ENCODE data around the gene THSD7A.
"Not testable (repeated sequence)": the region's sequence is repeated elsewhere in the genome, so short reads cannot be mapped to it uniquely, and the experiment has no call there.

THSD7A gene

DNA sequence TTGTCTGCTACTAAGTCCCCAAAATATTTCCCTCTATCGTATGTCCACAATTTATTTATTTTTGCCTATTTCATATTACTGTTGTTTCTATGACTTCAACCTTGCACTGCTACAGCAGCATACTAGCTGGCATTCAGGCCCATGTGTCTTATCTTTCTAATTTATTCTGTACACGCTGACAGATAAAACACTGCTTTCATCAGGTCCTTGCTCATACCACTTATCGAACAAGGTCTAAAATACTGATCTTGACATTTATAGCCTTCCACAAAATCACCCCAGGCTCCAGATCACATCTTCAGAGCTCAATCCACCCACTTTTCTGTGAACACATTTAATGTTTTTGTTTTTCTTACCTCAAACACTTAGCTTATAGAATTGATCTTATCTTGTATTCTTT, 374.6 kb downstream of the THSD7A start:
- no peak overlapping the region for H3K27ac ChIP-seq
- TF ChIP-seq CTCF (IDR thresholded peaks at IDR 0.05) (no peak), ZFX (IDR thresholded peaks at IDR 0.05; ENCODE audit: borderline replicate concordance) (no peak)

DNA sequence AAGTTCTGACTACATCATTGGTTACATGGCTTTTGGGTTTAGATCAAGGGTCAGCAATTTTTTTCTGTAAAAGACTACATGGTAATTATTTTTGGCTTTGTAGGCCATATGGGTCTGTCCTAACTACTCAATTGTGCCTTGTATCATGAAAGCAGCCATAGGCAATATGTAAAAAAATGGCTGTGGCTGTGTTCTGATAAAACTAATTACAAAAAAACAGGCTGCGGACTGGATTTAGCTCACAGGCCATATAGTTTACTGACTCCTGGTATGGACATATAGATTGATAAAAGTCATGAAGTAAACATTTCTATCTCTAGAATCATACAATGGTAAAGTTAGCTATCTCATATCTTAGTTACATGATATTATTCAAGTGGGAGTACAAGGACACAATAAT, 375.4 kb downstream of the THSD7A start:
- no peak overlapping the region for H3K27ac ChIP-seq

DNA sequence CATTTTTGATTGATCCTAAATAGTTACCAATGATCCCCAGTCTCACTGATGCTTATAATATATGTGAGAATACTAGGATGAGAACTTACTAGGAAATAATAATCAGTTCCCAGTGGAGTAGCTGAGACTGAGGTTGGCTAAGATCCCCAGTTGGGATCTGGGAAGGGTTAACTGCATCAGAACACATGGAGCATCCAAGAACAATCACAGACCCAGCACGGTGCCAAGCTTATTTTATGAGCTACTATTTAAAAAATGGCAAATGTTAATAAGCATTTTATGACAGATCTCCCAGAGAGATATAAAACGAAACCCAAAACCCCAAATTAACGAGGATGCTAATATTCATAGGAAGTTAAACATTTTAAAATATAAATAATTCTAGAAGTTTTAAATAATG, 379.5 kb downstream of the THSD7A start:
- H3K27ac ChIP-seq, result no peak overlapping the region
- TF ChIP-seq ZFX (IDR thresholded peaks at IDR 0.05; ENCODE audit: borderline replicate concordance) (no peak), CTCF (IDR thresholded peaks at IDR 0.05) (no peak)

More for the DNA sequence above, 375.4 kb downstream of the THSD7A start:
- TF ChIP-seq CTCF (IDR thresholded peaks at IDR 0.05) (no peak), ZFX (IDR thresholded peaks at IDR 0.05; ENCODE audit: borderline replicate concordance) (no peak)

DNA sequence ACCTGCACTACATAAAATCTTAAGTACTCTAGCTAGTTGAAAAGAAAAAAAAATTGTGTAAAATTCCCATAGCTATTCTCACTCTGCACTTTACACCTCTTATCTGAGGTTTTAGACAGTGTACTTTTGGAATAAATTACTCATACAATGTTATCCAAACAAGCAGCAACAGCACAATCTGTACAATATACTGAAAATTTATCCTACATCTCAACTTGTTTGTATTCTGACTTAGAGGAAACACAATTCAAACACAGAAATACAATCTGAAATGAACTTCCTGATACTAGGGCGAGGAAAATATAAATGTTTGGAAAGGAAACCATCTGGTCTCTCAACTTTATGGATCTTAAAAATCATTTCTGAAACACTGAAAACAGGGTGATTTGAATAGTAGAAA, 381.7 kb downstream of the THSD7A start:
- TF ChIP-seq CTCF (IDR thresholded peaks at IDR 0.05) (no peak), ZFX (IDR thresholded peaks at IDR 0.05; ENCODE audit: borderline replicate concordance) (no peak)
- H3K27ac ChIP-seq, result no peak overlapping the region

- no peak for TF ChIP-seq ZFX (IDR thresholded peaks at IDR 0.05; ENCODE audit: borderline replicate concordance)
- no peak for TF ChIP-seq CTCF (IDR thresholded peaks at IDR 0.05)
- no peak overlapping the region for H3K27ac ChIP-seq
These were observed 382.7 kb downstream of the THSD7A start for GRCh38 chr7:11449316-11449715.

- no peak for TF ChIP-seq CTCF (IDR thresholded peaks at IDR 0.05)
- TF ChIP-seq ZFX (IDR thresholded peaks at IDR 0.05; ENCODE audit: borderline replicate concordance), result no peak
- H3K27ac ChIP-seq, result no peak overlapping the region
These were observed 383.7 kb downstream of the THSD7A start for GRCh38 chr7:11448323-11448722.

DNA sequence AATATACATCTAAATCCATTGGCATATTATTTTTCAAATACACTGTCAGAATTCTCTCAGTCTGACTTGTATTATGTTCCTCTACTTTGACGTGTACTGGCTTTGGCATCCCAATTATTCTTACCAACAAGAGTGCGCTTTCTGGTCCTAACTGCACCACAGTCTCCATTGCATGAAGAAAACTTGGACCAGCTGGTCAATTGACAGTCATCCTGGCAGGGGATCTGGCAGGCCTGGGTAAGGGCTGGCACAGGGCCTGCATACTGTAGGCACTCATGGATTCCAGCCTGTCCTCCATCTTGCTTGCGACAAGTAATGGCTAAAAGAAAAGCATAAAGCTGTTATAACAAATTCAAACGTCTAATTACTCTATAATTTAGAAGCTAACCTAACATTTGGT, 384.9 kb downstream of the THSD7A start:
- TF ChIP-seq ZFX (IDR thresholded peaks at IDR 0.05; ENCODE audit: borderline replicate concordance) (no peak), CTCF (IDR thresholded peaks at IDR 0.05) (no peak)
- no peak overlapping the region for H3K27ac ChIP-seq

DNA sequence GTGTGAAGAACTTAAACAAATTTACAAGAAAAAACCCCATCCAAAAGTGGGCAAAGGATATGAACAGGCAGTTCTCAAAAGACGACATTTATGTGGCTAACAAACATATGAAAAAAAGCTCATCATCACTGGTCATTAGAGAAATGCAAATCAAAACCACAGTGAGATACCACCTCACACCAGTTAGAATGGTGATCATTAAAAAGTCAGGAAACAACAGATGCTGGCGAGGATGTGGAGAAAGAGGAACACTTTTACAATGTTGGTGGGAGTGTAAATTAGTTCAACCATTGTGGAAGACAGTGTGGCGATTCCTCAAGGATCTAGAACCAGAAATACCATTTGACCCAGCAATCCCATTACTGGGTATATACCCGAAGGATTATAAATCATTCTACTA, 388.1 kb downstream of the THSD7A start:
- not testable (repeated sequence) for H3K27ac ChIP-seq

Data from 22Rv1 (cell line).